ENCODE data around the gene TGM1.

The TGM1 gene

GRCh38 chr14:24310265-24310645 lies 47.3 kb upstream of the TGM1 start:
- Histone ChIP-seq H3K9me3 (ENCODE audit: insufficient read depth, low read depth, low read length) (no peaks in the 10 kb centered on the region), H4K20me1 (ENCODE audit: insufficient read depth, low read length, poor library complexity, severe bottlenecking) (no peaks in the 10 kb centered on the region), H3K79me2 (ENCODE audit: insufficient read depth, low read length) (no peaks in the 10 kb centered on the region), H3K4me2 (ENCODE audit: low read depth, low read length, poor library complexity, severe bottlenecking) (no peak overlapping the region), H3K27me3 (ENCODE audit: insufficient read depth, low read length, poor library complexity, severe bottlenecking) (no peaks in the 10 kb centered on the region), H3K9ac (ENCODE audit: low read depth, low read length, poor library complexity, severe bottlenecking) (no peak overlapping the region), H3K9me2 (replicated peaks; ENCODE audit: low read depth, low read length) (no peaks in the 10 kb centered on the region), H3K4me3 (ENCODE audit: low read length, poor library complexity, severe bottlenecking) (no peak overlapping the region), H3F3A (ENCODE audit: low read depth) (no peaks in the 10 kb centered on the region), H3K4me1 (ENCODE audit: insufficient read depth, low read length, poor library complexity, severe bottlenecking) (peaks cover 24% of the 10 kb centered on the region), H2AFZ (ENCODE audit: low read length) (no peak overlapping the region), H3K36me3 (ENCODE audit: insufficient read depth, low read length) (peaks cover 16% of the 10 kb centered on the region; the same call in 1 of the 2 replicates)
- no peak for TF ChIP-seq CTCF (conservative IDR thresholded peaks at IDR 0.05; ENCODE audit: low read length)
- no peak for TF ChIP-seq EZH2phosphoT487 (IDR thresholded peaks at IDR 0.05; ENCODE audit: borderline replicate concordance)

GRCh38 chr14:24309538-24310264 lies 46.7 kb upstream of the TGM1 start, which contains the start of gene LTB4R2:
Gene LTB4R2, plus strand, starts transcription at chr14:24310140. Its CDS starts 525 bp downstream, at chr14:24310665.
- TF ChIP-seq EZH2phosphoT487 (IDR thresholded peaks at IDR 0.05; ENCODE audit: borderline replicate concordance) (no peak), CTCF (conservative IDR thresholded peaks at IDR 0.05; ENCODE audit: low read length) (no peak)
- no peaks in the 10 kb centered on the region for H3K79me2 ChIP-seq (ENCODE audit: insufficient read depth, low read length)
- H3K4me3 ChIP-seq (ENCODE audit: low read length, poor library complexity, severe bottlenecking): no peak within 1 kb of the TSS
- no peak within 1 kb of the TSS for H2AFZ ChIP-seq (ENCODE audit: low read length)
- peaks cover 20% of the 10 kb centered on the region; the same call in 1 of the 2 replicates for H3K36me3 ChIP-seq (ENCODE audit: insufficient read depth, low read length)
- no peaks in the 10 kb centered on the region for H3F3A ChIP-seq (ENCODE audit: low read depth)
- no peaks in the 10 kb centered on the region for H3K9me2 ChIP-seq (replicated peaks; ENCODE audit: low read depth, low read length)
- no peaks in the 10 kb centered on the region for H3K9me3 ChIP-seq (ENCODE audit: insufficient read depth, low read depth, low read length)
- H3K27me3 ChIP-seq (ENCODE audit: insufficient read depth, low read length, poor library complexity, severe bottlenecking): no peaks in the 10 kb centered on the region
- peaks cover 20% of the 10 kb centered on the region for H3K4me1 ChIP-seq (ENCODE audit: insufficient read depth, low read length, poor library complexity, severe bottlenecking)
- no peak within 1 kb of the TSS for H3K9ac ChIP-seq (ENCODE audit: low read depth, low read length, poor library complexity, severe bottlenecking)
- no peak within 1 kb of the TSS for H3K4me2 ChIP-seq (ENCODE audit: low read depth, low read length, poor library complexity, severe bottlenecking)
- no peaks in the 10 kb centered on the region for H4K20me1 ChIP-seq (ENCODE audit: insufficient read depth, low read length, poor library complexity, severe bottlenecking)

GRCh38 chr14:24308342-24309124 lies 45.6 kb upstream of the TGM1 start:
- Histone ChIP-seq H3K4me3 (ENCODE audit: low read length, poor library complexity, severe bottlenecking) (no peak overlapping the region), H3K9ac (ENCODE audit: low read depth, low read length, poor library complexity, severe bottlenecking) (no peak overlapping the region), H3K9me2 (replicated peaks; ENCODE audit: low read depth, low read length) (no peaks in the 10 kb centered on the region), H3K4me2 (ENCODE audit: low read depth, low read length, poor library complexity, severe bottlenecking) (no peak overlapping the region), H3K36me3 (ENCODE audit: insufficient read depth, low read length) (peaks cover 32% of the 10 kb centered on the region; the same call in 1 of the 2 replicates), H3F3A (ENCODE audit: low read depth) (no peaks in the 10 kb centered on the region), H3K27me3 (ENCODE audit: insufficient read depth, low read length, poor library complexity, severe bottlenecking) (no peaks in the 10 kb centered on the region), H4K20me1 (ENCODE audit: insufficient read depth, low read length, poor library complexity, severe bottlenecking) (no peaks in the 10 kb centered on the region), H3K4me1 (ENCODE audit: insufficient read depth, low read length, poor library complexity, severe bottlenecking) (peaks cover 8% of the 10 kb centered on the region), H2AFZ (ENCODE audit: low read length) (no peak overlapping the region), H3K79me2 (ENCODE audit: insufficient read depth, low read length) (no peaks in the 10 kb centered on the region), H3K9me3 (ENCODE audit: insufficient read depth, low read depth, low read length) (no peaks in the 10 kb centered on the region)
- TF ChIP-seq CTCF (conservative IDR thresholded peaks at IDR 0.05; ENCODE audit: low read length) (no peak; the same call in 1 of the 2 replicates), EZH2phosphoT487 (IDR thresholded peaks at IDR 0.05; ENCODE audit: borderline replicate concordance) (no peak)

Measured in Loucy (cell line).